HUDEP-2 (cell line): ENCODE data around the gene LOXL4.

Experiments used
- DNase-seq, 76 experiments: peaks; one replicate each; lab custom pipeline; 2025; ENCODE audit not compliant: unreplicated experiment in 76 of 76; lab: John Stamatoyannopoulos, UW

Gene LOXL4

DNA sequence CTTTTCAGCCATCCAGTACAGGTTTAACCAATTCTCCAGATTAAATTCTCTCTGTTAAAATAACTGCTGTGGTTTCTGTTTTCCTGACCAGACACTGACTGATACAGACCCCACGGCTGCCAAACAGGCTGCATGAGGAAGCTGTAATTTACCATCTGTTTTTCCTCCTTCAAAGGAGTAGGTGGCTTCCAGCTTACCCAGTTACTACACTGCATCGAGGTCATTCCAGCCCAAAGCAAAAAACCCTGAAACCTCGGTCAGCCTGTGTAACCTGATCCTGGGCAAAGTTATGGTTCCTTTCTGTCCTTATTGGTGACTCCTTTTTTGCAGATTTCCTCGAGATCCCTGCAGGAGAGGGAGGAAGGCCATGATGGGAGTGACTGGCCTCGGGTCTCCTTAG is 27.9 kb upstream of the LOXL4 start:
- no peak for DNase-seq

DNA sequence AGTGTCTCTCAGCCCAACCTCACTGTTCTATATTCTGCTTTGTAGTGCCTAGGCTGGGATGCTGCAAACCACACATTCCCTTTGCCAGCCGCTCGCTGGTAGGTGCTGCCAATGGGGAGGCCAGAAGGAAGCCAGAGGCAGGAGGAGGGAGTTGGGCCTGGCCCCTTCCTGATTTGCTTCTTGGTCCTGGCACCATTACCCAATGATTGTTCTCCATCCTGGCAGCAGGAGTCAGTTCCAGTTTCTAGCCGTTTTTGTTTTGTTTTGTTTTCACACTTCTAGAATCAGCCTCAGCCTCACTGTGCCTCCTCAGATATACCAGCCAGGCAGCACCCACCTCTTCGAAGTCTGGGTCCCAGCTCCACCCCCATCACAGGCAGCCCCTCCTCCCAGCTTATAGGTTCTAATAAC is 27.4 kb upstream of the LOXL4 start:
- no peak for DNase-seq

DNA sequence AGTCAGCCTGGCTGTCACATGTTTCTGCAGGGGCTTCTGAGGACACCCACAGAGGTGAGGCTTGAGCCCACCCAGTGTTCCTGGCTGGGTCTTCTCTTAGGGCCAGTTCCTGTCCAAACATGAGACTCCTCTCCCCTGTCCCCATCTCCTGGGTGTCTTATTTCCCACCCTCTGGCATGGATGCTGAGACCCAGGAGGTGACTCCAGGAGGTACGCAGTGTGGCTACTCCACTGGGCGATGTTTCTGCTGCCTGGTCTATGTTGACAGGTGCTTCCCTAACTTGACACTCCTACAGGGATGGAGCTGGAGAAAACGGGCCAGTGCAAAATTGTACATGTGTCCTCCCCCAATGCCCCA is 26.3 kb upstream of the LOXL4 start:
- no peak for DNase-seq

DNA sequence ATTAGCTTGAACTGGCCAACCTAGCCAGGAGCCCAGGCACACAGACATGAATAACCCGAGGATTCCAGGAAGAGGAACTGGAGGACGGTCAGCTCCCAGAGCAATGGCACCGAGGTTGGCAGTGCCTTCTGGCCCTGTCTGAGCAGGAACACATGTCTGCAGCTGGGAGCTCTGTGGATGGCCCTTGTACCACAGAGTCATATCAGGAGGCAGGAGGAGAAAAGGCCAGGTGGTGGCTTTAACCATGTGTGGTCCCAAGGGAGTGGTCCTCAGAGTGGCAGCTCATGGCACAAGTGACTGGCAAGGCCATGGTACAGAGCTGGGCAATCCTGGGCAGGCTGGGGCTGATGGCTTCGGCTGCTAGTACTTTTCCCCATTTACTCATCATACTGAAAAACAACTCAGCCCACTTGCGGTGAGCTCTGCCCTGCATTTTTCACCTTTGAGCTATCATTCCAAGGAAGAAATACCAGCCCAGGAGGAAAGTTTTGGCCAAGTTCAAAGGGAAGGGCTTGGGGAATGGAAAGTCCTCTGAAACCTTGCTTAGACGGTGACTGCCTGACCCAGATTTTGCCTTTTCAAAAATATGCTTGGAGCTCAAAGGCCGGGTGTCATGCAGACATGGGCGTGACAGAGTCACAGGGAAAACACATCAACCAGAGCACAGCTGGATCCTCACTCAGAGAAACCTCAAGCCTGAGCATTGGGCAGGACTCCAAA is 25.7 kb upstream of the LOXL4 start:
- no peak for DNase-seq

DNA sequence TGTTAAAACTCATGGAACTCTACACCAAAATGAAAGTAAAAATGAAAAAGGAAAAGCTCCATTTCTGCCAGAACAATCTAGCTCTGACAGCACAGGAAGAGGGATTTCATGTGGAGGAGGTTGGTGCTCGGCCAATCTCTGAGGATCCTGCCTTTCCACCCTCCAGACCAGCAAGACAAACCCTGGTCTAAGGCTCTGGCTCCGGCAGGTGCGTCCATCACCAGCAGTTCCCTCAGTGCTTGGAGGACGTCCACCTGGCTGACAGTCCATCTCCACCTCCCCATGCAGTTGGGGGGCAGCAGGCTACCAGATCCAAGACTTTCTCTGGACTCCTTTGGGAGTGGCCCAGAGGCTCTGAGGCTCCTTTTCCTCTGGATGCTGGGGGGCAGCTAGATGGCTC is 25.0 kb upstream of the LOXL4 start:
- DNase-seq, result no peak

DNA sequence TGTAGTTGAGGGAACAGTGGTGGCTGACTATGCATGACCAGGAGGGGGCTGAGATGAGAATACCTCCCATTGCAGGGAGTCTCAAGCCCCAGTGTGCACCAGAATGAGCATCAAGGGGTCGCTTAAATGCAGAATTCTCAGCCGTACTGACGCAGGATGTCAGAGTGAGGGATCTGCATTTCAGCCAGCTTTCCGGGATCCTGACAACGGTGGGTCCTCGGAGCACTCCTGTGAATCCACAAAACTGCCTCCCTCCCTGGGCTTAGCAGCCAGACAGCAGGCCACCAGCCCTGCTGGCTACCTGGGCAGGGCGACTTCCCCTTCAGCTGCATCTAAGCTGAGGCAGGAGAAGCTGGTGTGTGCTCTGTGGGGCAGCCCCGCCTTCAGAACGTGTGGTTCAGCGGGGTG is 21.8 kb upstream of the LOXL4 start:
- DNase-seq, result no peak

DNA sequence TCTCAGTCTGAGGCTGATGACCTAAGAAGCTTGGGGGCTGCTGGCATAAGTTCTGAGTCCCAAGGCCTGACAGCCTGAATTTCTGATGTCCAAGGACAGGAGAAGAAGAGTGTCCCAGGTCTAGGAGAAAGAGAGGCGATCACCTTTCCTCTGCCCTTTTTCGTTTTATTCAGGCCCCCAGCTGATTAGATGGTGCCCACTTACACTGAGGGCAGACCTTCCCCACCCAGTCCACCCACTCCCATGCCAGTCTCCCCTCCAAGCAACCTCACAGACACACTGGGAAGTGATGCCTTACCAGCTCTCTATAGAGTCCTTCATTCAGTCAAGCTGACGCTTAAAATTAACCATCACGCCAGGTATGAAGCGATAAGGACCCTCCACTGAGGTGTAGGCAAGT is 19.3 kb upstream of the LOXL4 start:
- DNase-seq, result no peak

DNA sequence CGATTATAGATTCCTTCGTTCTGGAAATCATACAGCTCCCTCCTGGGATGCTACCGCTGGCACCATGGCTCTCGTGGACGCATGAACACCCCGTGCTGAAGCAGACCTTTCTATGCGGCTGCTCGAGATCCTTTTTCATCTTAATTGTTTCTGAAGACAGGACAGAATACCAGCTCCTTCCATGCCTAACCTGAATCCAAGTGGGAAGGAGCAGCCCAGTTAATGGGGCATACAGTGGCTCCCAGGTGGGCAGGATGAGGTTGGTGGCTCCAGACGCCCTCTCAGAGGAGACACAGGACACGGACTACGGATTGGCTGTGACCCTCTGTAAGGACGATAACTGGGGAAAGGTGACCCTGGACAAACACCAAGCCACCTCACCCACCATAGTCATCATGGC is 18.4 kb upstream of the LOXL4 start:
- DNase-seq, result no peak

DNA sequence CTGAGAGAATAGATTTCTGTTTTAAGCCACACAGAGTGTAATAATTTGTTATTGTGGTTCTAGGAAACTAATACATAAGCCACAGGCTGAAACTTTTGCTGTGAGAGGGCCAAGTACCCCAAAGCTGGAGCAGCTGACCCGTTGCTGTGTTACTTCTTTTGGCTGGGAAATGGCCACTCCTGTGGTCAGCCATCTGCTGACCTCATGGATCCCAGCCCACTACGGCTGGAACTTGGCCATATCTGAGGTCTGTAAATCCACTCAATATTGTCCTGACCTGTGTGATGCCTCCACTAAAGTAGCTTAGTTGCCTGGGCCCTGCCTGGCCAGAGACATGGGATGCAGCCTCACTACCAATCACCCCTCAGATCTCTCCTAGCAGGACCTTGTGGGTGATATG is 17.4 kb upstream of the LOXL4 start:
- no peak for DNase-seq

DNA sequence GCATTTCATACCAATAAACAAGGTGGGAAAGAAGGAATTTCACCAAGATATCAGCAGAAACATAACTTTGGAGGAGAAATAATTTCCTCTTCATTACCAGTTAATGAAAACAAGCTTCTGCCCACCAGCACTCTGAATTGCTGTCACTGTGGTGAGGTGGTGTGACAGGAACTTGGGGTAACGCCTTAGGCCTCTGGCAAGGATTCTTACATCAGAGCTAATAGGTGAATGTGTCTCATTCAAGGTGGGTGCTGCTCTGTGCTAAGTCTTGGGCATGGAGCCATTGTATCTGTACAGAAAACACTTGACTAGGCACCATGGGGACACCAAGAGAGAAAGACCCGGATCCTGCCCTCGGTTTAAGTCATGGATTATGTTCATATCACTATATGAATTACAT is 8.3 kb upstream of the LOXL4 start:
- no peak for DNase-seq

DNA sequence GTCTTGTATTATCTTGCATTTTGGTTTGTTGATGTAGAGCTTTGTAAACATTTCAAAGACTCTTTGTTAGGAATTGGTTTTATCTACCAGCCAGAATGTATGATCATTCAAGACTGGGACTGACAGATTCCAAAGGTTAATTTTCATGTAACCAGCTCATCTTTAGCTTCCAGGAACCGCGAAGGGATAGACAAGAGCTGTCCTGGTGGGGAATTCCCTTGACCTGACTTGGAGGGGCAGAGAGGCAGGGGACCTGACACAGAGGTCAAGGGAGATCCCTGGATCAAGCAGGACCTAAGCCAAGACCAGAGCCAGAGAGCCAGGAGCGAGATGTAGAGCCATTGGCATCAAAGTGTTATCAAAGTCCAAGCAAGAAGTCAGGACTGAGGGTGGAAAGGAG is 6.6 kb upstream of the LOXL4 start:
- DNase-seq, result no peak

DNA sequence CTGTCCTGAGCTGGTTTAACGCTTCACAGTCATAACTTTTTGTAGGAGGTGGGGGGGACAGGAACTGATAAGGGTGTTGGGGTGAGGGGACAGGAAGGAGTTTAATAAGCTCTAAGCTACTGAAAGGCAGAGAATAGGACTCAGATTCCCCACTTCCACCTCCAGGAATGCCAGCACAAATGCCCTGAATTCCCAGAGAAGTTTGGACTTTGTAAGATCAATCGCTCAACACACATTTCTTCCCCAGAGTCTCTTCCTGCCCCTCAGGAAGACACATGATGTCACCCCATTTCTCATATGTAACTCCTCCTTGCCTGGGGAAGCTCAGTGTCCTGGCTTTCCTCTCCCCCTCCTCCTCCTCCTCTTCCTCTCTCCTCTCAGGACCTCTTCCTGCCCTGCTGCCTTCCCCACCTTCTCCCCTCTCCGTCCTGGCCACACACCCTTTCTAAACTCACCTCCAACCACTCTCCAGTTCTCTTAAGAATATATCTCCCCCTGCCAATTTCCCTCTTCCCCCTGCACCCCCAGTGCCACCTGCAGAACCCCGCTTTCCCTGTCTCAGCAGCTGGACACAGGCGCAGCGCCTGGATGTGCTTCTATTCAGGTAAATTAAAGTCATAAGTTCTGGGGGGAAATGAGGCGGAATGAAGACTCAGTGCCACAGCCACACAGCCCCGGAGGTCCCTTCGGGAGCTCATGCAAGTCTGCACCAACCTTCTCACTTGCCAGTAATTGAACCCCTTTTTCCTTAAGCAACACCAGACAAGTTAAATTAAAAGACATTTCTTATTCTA is 5.3 kb upstream of the LOXL4 start:
- no peak for DNase-seq

DNA sequence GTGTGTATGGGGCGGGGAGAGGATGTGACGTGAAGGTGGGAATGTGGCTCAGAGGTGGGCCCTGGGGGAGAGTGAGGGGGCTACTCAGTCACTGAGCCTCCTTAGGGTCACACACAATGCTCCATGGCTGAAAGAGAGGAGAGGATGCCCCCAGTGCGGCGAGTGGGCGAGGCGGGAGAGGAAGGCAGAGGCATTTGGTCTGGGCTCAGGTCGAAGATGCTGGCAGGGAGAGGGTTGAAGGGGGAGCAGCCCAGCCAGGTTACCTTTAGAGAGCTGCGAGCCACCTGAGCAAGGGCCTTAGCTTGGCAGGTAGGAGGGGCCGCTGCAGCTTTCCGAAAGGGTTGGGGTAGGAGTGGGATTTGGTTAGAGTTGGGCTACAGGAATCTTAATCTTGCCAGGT is 4.7 kb upstream of the LOXL4 start:
- no peak for DNase-seq

DNA sequence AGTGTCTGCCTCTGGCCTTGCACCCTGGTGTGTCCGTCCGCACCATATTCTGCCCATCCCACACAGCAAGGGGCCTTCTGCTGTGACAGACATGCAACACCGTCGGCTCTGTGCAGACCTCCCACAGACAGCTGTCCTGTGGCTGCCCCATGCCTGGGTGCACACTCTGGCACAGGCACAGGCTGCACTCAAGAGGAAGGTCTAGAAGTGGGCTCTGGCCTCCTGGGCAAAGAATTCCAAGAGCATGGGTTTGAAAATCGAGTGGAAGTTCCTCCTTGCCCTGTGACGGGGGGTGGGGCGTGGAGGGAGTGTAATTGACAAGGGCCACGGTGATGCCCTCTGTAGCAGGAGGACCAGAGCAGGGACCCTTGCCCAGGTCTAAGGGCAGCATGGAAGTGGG is 4.3 kb upstream of the LOXL4 start:
- no peak for DNase-seq

DNA sequence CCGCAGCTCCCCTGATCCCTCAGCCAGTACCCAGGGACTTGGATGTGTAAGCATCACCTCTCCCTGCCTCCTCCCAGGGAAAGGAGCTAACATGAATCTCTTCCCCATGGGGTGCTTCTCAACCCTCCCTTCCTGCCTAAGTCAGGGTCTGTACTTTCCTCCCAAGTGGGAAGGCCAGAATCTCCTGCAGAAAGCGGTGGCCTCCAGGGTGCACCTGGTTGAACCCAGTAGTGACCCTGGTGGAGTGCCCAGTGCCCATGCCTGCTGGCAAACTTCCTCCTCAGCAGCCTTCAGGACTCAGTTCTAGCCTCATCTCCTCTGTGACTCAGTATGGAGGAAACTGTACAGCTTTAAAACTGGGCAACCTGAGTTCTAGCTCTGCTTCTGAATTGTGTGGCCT is 2.8 kb upstream of the LOXL4 start:
- DNase-seq, result no peak

DNA sequence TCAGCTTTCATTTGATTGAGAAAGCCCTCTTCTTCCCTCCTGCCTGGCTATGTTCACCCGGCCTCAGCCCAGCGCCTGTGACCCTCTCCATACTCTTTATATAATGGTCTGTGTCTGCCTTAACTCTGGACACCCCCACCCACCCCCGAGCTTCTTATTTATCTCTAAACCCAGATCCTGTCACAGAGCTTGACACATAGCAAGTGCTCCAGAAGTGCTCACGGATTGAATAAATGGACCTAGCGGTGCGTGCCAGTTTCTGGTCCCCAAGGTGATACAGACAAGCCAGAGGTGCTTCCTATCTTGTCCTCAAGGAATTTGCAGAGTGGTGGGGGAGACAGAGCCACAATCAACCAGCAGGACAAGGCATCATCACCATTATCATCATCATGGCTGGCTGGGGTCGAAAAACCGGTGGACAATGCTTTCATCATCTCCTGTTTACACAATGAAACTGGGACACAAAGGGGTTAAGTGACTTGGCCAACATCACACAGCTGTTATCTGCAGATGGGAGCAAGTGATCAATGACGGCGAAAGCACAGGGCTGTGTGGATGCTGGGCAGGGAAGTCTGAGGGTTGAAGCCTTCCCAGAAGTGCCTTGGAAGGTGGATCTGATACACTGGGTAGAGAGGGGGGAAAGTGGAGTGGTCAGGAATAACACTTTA is 2.2 kb upstream of the LOXL4 start:
- no peak for DNase-seq

DNA sequence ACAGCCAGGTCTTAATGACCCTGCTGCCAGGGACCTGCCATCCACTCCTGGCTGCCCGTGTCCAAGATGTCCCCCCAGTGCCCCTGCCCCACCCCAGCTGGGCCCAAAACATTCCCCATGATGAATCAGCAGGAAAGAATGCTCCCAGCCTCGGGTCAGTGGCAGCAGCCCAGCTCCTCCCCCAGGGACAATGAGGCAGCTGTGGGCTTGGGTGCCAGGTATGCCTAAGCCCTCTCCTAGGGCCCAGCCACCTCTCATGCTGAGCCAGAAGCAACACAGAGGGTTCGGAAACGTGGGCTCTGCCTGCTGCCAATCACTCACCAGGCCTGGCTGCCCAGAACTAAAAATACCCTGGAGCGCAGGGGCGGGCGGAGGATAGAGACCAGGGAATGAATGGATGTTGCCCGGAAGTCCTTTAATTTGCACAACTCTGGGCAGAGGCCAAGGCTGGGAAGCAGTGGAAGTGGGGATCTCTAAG is 1.5 kb upstream of the LOXL4 start:
- DNase-seq, result no peak

DNA sequence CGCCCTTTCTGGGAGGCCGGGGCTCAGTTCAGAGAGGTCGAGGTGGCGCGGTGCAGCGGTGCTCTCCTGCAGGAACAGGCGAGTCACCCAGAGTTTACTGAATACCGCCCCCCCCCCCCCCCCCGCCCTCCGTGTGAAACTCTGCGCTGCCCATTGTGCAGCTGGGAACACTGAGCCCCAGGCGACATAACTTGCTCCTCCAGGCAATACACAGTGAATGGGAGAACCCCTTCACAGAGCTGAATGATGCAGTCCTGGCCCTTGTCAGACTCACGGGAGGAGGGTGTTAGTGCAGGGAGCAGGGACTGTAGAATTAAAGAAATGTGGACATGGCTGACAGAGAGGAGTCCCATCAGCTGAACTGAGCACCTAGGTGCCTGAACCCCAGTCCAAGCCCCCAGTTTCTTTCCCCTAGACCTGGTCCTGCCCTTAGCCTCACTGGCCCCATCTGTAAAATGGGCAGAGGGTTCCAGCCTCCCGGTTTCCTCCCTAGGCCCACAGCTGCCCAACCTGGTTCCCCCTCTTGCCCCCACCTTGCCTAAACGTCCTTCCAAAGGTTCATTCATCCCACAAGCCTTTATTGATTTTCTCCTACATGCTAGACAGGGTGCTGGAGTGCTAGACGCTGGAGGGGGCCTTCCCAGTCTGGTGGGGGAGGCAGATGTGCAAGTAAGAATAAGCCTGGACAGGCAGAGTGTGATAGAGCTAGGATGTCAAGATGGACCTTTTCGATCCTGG is 869 bp upstream of the LOXL4 start:
- DNase-seq, result no peak

DNA sequence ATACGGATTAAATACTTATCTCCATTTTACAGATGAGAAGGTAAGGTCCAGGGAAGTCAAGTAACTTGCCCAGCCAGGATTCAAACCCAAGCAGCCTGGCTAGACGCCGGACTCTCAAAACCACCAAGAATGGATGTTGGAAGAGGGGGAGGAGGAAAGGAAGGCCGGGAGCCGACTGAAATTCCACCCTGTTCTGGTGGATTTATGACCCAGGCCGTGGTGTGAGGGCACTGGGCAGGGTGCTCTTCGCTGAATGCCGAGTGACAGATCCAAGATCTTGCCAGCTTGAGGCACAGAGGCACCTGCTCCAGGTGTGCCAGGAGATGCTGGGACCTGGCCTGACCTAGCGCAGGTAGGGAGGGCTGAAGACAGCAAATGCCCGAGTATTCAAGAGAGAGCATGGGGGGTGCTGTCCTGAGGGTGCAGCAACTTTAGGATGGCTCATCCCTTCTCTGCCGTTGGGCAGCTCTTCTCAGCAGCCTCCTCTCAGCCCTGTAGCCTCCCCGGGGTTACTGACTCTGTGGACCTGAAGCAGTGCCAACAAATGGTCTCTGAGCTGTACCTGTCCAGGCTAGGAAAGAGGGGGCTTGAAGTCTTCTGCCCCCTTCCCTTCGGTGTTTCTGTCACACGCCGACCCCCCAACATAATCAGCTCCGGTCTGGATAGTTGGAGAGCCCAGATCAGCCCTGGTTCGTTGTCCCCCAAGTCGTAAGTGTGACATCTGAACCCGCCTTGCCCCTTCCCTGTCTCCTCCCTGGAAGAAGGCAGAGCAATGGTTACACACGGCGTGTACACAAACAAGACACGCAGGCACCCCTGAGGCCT is 713 bp downstream of the LOXL4 start:
- DNase-seq, result no peak

DNA sequence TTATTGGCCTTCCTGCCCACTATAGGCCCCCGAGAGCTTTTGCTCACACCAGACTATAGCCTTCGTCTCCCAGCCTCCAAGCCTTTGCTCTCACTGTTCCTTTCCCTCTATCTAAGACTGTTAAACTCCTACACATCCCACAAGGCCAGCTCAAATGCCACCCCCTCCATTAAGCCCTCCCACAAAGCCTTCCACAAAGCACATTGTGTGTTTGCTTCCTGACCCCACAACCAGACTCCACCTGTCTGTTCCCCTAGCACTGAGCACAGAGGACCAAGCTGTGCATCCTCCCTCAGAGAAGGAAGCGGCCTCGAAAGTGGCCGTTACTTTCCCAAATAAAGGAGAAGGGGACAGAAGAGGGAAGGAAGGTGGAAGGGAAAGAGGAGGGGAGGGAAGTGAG is 1.3 kb downstream of the LOXL4 start:
- no peak for DNase-seq
